Small intestine (tissue), 16 donors: Measurements from ENCODE around the gene CLSTN3. TPM values are rescaled to one million over a fixed set of nuclear protein-coding genes. Genes with fewer than 3 reads are reported as not detected.

Source experiments
- DNase-seq, 2 donors: peaks; one replicate each; pipeline versions ENCODE4 v3.0.0 to v3.0.0-alpha.2; 2013
- FAIRE-seq: peaks from 2 replicates; lab custom pipeline; 2012; peaks lifted over from hg19 to GRCh38; lab: Jason Lieb, UNC
- H3K27ac ChIP-seq, 3 donors: one replicate each; pipeline ENCODE4 v1.5.1; 2013; ENCODE audit warnings: low read length in 2 of 3, mild to moderate bottlenecking in 2 of 3, control low read depth in 1 of 3, inconsistent platforms in 1 of 3, low read depth in 1 of 3, moderate library complexity in 1 of 3
- H3K27me3 ChIP-seq, 3 donors: one replicate each; pipeline ENCODE4 v1.6.1; 2013; ENCODE audit warnings: low read length in 3 of 3, inconsistent platforms in 1 of 3; ENCODE audit not compliant: control insufficient read depth in 3 of 3, insufficient read depth in 3 of 3
- H3K36me3 ChIP-seq, 3 donors: one replicate each; pipeline ENCODE4 v1.6.1; 2013; ENCODE audit warnings: low read length in 3 of 3, inconsistent platforms in 1 of 3, low read depth in 1 of 3, mild to moderate bottlenecking in 1 of 3, moderate library complexity in 1 of 3; ENCODE audit not compliant: control insufficient read depth in 3 of 3, insufficient read depth in 2 of 3
- H3K4me1 ChIP-seq, 3 donors: one replicate each; pipeline ENCODE4 v1.6.1; 2013; ENCODE audit warnings: low read length in 2 of 3, inconsistent platforms in 1 of 3, low read depth in 1 of 3, mild to moderate bottlenecking in 1 of 3, moderate library complexity in 1 of 3; ENCODE audit not compliant: control insufficient read depth in 3 of 3, insufficient read depth in 2 of 3
- H3K4me3 ChIP-seq, 3 donors: one replicate each; pipeline ENCODE4 v1.5.1; 2013; ENCODE audit warnings: low read length in 3 of 3, control low read depth in 1 of 3, inconsistent platforms in 1 of 3, low read depth in 1 of 3, mild to moderate bottlenecking in 1 of 3, moderate library complexity in 1 of 3
- H3K9me3 ChIP-seq, 2 donors: one replicate each; pipeline ENCODE4 v1.6.1; 2013; ENCODE audit warnings: low read depth in 1 of 2, low read length in 1 of 2; ENCODE audit not compliant: control insufficient read depth in 2 of 2, insufficient read depth in 1 of 2
- WGBS, 3 donors: extraction: QIAGEN DNeasy Blood & Tissue Kit; methylation state at CpG; one replicate each; pipeline ENCODE4 v1.1.7; 2013; 5-methylcytosine and 5-hydroxymethylcytosine counted together
- long read RNA-seq, 10 donors: transcript quantifications; one replicate each; lab custom pipeline, GENCODE V29; 2026
- polyA plus RNA-seq, 4 donors: library from polyadenylated mRNA; stranded (reverse) in 3 of 4; unstranded in 1 of 4; fragments of 200-250 nt in 3 of 4; fragments of 120-200 nt in 1 of 4; gene quantifications; one replicate each; pipeline versions ENCODE4 v1.2.1 to v1.2.3, GENCODE V29; 2013
- donor health status: healthy with polysubstance abuse.
- donor health status: control.
- donor health status: control.
- donor health status: Bipolar disorder and iron deficiency.
- donor health status: healthy.

CLSTN3 gene
- polyA plus RNA-seq = 10 to 100 TPM in 3 of 4 donors, 1 to 10 TPM in 1; 6.5 to 61.6 (median 13.8) TPM
- long read RNA-seq, donor 1, full-length matches to known transcripts = 14 of 73 reads
- long read RNA-seq, donor 1, partial matches to known transcripts = 59 of 73 reads
- long read RNA-seq, donor 1, other reads (novel, unspliced or antisense) = 0 of 73 reads
- long read RNA-seq, donor 2, full-length matches to known transcripts = 8 of 14 reads
- long read RNA-seq, donor 2, partial matches to known transcripts = 6 of 14 reads
- long read RNA-seq, donor 2, other reads (novel, unspliced or antisense) = 0 of 14 reads
- long read RNA-seq, donor 3, full-length matches to known transcripts = 8 of 35 reads
- long read RNA-seq, donor 3, partial matches to known transcripts = 27 of 35 reads
- long read RNA-seq, donor 3, other reads (novel, unspliced or antisense) = 0 of 35 reads
- long read RNA-seq, donor 4 = 0 reads
- long read RNA-seq, donor 5, partial matches to known transcripts = 7 of 9 reads
- long read RNA-seq, donor 5, other reads (novel, unspliced or antisense) = 0 of 9 reads
- long read RNA-seq, donor 6, full-length matches to known transcripts = 5 of 34 reads
- long read RNA-seq, donor 6, partial matches to known transcripts = 29 of 34 reads
- long read RNA-seq, donor 6, other reads (novel, unspliced or antisense) = 0 of 34 reads
- long read RNA-seq, donor 7 = 0 reads
- long read RNA-seq, donor 8, full-length matches to known transcripts = 2 of 2 reads
- long read RNA-seq, donor 8, partial matches to known transcripts = 0 of 2 reads
- long read RNA-seq, donor 8, other reads (novel, unspliced or antisense) = 0 of 2 reads
- long read RNA-seq, donor 9 = 0 reads
- long read RNA-seq, donor 10, transcript CLSTN3-214 (2 exons, 390 nt) = major isoform, 5 of 23 reads
- long read RNA-seq, donor 10, partial matches to known transcripts = 18 of 23 reads
- long read RNA-seq, donor 10, other reads (novel, unspliced or antisense) = 0 of 23 reads

DNA sequence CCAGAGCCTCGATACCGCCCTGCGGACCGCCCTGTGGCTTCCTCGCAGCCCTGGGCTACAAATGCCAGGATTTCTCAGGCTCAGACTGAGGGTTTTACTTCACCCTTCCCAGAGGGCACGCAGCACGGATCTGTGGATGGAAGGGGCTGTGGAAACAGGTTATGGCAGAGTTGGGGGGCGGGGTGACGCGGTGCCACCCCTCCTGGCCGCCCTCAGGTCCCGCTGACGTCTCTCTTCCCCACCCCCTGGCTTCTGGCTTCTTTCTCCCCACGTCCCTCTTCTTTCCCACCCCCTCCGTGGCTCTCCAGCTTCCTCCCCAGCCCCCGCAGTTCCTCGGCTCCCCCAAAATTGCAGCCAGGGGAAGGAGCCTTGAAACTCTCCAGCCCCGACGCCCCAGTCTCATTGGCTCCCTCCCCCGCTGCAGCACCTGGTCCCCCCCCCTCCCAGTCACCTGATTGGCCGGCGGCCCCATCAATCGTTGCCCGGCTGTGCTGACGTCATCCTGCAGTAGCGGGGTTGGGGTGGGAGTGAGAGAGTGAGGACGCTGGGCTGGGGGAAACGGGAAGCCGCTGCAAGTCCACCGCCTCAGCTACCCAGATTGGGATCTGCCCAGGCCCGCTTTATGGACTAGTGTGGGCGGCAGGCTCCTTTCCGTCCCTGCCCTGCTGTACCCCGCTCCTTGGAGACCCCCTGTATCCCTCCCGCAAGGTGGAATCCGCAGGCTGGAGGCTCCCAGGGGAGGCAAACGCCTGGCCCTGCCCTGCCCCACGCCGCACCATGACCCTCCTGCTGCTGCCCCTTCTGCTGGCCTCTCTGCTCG lies at the start of gene CLSTN3:
CLSTN3 (plus strand) TSS at position 500 of the 820 bp plus-strand sequence; CDS start at position 778, 278 bp downstream.
- FAIRE-seq (no peak), DNase-seq (peak; percentile 65 to 90)
- Histone ChIP-seq H3K9me3 (no peaks in the 10 kb centered on the region), H3K36me3 (peaks cover 0 to 17% (median 0%) of the 10 kb centered on the region in 3 donors), H3K4me3 (peak within 1 kb of the TSS; percentile 53 to 91 (median 56)), H3K27ac (peak within 1 kb of the TSS in 2 of 3 donors; percentile 62 to 89), H3K27me3 (no peaks in the 10 kb centered on the region), H3K4me1 (peaks cover 0 to 45% (median 3%) of the 10 kb centered on the region in 3 donors)
- WGBS, 3 donors = 0 to 1% (median 1%) methylated on average over 38 to 40 of the region's 40 CpGs

DNA sequence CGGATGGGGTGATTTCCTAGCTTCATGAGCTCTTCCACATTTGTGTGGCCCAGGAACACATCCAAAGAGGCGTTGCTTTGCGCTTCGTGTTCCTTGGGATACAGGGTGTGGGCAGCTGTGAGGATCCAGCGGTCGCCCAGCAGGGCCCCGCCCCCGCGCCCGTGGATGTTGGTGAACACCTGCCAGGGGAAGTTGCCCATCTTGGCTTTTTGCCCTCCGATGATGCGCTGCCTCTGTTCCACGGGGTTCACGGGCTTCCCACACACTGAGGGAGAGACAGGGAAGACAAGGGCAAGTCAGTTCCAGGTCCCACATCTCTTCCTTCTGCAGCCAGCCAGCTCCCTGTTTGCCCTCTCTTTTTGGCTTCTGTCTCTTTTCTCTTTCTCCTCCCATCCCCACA lies 49.1 kb upstream of the CLSTN3 start:
- no peaks in the 10 kb centered on the region for H3K4me1 ChIP-seq
- whole genome bisulfite sequencing, 3 donors = 43 to 82% (median 72%) methylated on average over 14 of the region's 14 CpGs

DNA sequence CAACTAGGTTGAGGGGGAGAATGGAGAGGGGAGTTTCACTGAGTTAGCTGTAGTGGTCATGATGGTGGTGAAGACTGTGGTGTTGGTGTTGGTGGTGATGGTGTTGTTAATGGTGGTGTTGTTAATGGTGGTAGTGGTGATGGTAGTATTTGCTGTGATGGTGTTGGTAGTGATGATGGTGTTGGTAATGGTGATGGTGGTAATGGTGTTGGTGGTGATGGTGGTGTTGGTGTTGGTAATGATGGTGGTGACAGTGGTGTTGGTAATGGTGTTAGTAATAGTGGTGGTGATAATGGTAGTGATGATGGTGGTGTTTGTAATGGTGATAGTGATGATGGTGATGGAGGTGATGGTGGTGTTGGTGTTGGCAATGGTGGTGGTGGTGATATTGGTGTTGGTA lies 47.0 kb upstream of the CLSTN3 start:
- FAIRE-seq (no peak), DNase-seq (no peak)

More for the DNA sequence above, 49.1 kb upstream of the CLSTN3 start:
- no peak overlapping the region for H3K4me3 ChIP-seq
- H3K27ac ChIP-seq = peak overlapping the region in 1 of 3 donors; percentile 34
- no peaks in the 10 kb centered on the region for H3K27me3 ChIP-seq
- H3K9me3 ChIP-seq = no peaks in the 10 kb centered on the region
- FAIRE-seq (no peak), DNase-seq (no peak)
- peaks cover 0 to 10% (median 0%) of the 10 kb centered on the region in 3 donors for H3K36me3 ChIP-seq

DNA sequence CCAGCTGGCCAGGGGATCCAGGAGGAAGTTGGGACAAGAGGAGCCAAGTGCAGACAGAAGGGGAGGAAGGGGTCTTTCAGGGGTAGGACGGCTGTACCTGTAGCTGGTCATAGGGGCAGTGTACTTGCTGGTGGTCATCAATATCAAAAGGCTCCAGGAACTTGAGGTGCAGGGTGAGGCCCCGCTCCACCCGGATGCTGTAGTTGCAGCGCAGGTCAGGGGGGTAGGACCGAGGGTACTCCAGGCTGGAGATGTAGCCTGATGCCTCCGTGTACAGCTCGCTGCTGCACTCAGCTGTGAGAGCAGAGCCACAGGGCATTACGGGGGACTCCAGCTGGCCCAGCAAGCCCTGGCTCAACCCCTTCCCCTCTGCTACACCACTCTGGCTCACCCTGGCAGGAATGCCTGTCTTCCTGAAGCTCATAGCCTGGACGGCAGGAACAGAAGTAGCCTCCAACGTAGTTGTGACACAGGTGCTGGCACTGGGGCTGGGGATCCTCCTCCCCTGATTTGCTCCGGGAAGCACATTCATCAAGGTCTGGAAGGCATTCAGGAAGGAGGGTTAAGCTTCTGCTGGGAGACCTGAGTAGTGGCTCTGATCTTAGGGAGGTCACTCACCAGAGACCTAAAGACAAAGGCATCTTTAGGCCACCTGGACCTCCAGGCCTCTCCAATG lies 40.8 kb upstream of the CLSTN3 start:
- no peak overlapping the region for H3K4me3 ChIP-seq
- no peaks in the 10 kb centered on the region for H3K9me3 ChIP-seq
- peak overlapping the region in 1 of 3 donors; percentile 84 for H3K27ac ChIP-seq
- H3K36me3 ChIP-seq = peaks cover 0 to 19% (median 0%) of the 10 kb centered on the region in 3 donors
- DNase-seq (no peak), FAIRE-seq (no peak)
- peaks cover 0 to 6% (median 0%) of the 10 kb centered on the region in 3 donors for H3K27me3 ChIP-seq
- WGBS, 3 donors = 82 to 90% (median 86%) methylated on average over 11 of the region's 11 CpGs
- peaks cover 0 to 12% (median 0%) of the 10 kb centered on the region in 3 donors for H3K4me1 ChIP-seq

More for the DNA sequence above, 47.0 kb upstream of the CLSTN3 start:
- H3K27me3 ChIP-seq = no peaks in the 10 kb centered on the region
- peaks cover 0 to 13% (median 0%) of the 10 kb centered on the region in 3 donors for H3K36me3 ChIP-seq
- no peaks in the 10 kb centered on the region for H3K4me1 ChIP-seq
- no peak overlapping the region for H3K4me3 ChIP-seq
- no peak overlapping the region for H3K27ac ChIP-seq
- no peaks in the 10 kb centered on the region for H3K9me3 ChIP-seq

DNA sequence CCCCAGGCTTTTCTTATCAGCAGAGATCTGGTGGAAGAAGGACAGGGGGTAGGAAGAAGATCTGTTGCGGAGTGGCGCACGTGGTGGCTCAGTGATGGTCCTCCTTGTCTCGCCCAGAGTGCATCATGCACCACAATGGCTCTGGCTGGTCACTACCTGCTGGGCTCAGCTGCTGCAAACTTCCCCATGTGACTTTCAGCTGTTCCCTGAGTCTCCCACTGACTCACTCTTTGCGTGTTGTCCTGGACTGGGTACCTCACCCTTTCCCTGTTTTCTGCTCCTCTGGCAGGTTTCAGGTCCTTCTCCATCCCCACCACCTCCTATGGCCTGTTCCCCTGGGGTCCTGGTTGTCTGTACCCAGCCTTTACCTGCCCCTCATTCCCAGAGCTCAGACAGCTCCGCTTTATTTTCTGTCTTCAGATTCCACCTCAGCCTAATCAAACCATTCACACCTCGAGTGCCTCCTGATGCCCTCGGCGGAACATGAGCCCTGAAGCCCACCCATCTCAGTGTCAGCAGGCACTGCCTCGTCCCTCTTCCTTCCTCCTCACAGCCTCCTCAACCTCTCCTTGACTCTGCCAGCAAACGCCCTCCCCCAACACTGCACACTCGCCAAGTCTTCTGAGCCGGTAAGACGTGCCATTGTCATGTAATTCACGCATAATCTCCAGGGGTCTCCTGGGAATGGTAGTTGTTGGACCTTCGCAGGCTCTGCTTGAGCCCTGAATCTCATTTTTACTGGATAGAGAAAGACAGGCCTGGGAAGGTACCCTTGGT lies 39.8 kb upstream of the CLSTN3 start:
- FAIRE-seq = no peak
- Histone ChIP-seq H3K27ac (peak overlapping the region in 2 of 3 donors; percentile 6 to 84), H3K4me1 (peaks cover 0 to 12% (median 0%) of the 10 kb centered on the region in 3 donors), H3K27me3 (peaks cover 0 to 6% (median 0%) of the 10 kb centered on the region in 3 donors), H3K4me3 (no peak overlapping the region), H3K9me3 (no peaks in the 10 kb centered on the region), H3K36me3 (peaks cover 0 to 19% (median 0%) of the 10 kb centered on the region in 3 donors)
- WGBS, 3 donors = 75 to 89% (median 84%) methylated on average over 16 of the region's 16 CpGs
- DNase-seq = no peak

- FAIRE-seq (no peak), DNase-seq (no peak)
- peaks cover 0 to 6% (median 0%) of the 10 kb centered on the region in 3 donors for H3K27me3 ChIP-seq
- 73 to 91% (median 90%) methylated on average over 7 of the region's 7 CpGs for WGBS, 3 donors
- no peaks in the 10 kb centered on the region for H3K9me3 ChIP-seq
- H3K4me3 ChIP-seq = no peak overlapping the region
- peaks cover 0 to 18% (median 0%) of the 10 kb centered on the region in 3 donors for H3K36me3 ChIP-seq
- H3K27ac ChIP-seq = peak overlapping the region in 1 of 3 donors; percentile 84
- H3K4me1 ChIP-seq = peaks cover 0 to 12% (median 0%) of the 10 kb centered on the region in 3 donors
Observed at GRCh38 chr12:7091171-7091570, 39.0 kb upstream of the CLSTN3 start.
